OCI-LY1 (cell line): ENCODE data around the gene NEUROD2.

Experiments
- CTCF ChIP-seq: fragments of 200-600 bp; sonication (generic), shearing (Covaris generic); IDR thresholded peaks from 2 replicates; pipeline ENCODE4 v1.5.1; 2017; ENCODE audit warnings: mild to moderate bottlenecking, antibody characterized with exemption, low read length, moderate library complexity, mixed read lengths
- EZH2 ChIP-seq: fragments of 200-600 bp; sonication (generic), shearing (Covaris generic); IDR thresholded peaks from 2 replicates; pipeline ENCODE4 v1.8.0; 2017; ENCODE audit warnings: borderline replicate concordance, mixed run types, mild to moderate bottlenecking, antibody characterized with exemption, low read length, moderate library complexity, mixed read lengths

GRCh38 chr17:39599665-39600231 lies 8.0 kb downstream of the NEUROD2 start:
- TF ChIP-seq CTCF (no peak), EZH2 (no peak)
